Effector memory CD8-positive, alpha-beta T cell (primary cell): ENCODE measurements around the gene UPK1A.
"Not testable (repeated sequence)": the region's sequence is repeated elsewhere in the genome, so short reads cannot be mapped to it uniquely, and the experiment has no call there.

ENCODE experiments used
- ATAC-seq: fragments of 150-1000 bp; cut with Tn5 transposase; replicated peaks from 2 replicates; pipeline ENCODE4 v1.10.0; 2021; ENCODE audit warnings: mild to moderate bottlenecking, moderate library complexity
- DNase-seq, 3 experiments: peaks; one replicate each; pipeline ENCODE4 v3.0.0; 2021
- H3K27ac Mint-ChIP-seq, 2 donors: one replicate each; pipeline ENCODE4 v1.8.0; 2022; ENCODE audit warnings: mild to moderate bottlenecking in 2 of 2, mixed read lengths in 2 of 2, moderate library complexity in 2 of 2
- H3K27me3 Mint-ChIP-seq, 2 donors: one replicate each; pipeline ENCODE4 v1.8.0; 2022; ENCODE audit warnings: mixed read lengths in 2 of 2
- H3K36me3 Mint-ChIP-seq: one replicate; pipeline ENCODE4 v1.8.0; 2022; ENCODE audit warnings: mild to moderate bottlenecking, moderate library complexity, mixed read lengths; ENCODE audit not compliant: insufficient read depth
- H3K4me1 Mint-ChIP-seq, 2 donors: one replicate each; pipeline ENCODE4 v1.8.0; 2022; ENCODE audit warnings: low read depth in 2 of 2, mixed read lengths in 2 of 2
- H3K4me3 Mint-ChIP-seq, 2 donors: one replicate each; pipeline ENCODE4 v1.8.0; 2022; ENCODE audit warnings: mild to moderate bottlenecking in 2 of 2, mixed read lengths in 2 of 2, moderate library complexity in 2 of 2
- H3K9me3 Mint-ChIP-seq, 2 donors: one replicate each; pipeline ENCODE4 v1.8.0; 2022; ENCODE audit warnings: mixed read lengths in 2 of 2

Gene UPK1A

GRCh38 chr19:35720163-35720524, 53.8 kb downstream of the UPK1A start:
- peaks cover 26 to 32% of the 10 kb centered on the region in 2 donors for H3K4me1 Mint-ChIP-seq
- no peak for DNase-seq
- no peak for ATAC-seq
- H3K27ac Mint-ChIP-seq, result no peak overlapping the region
- H3K36me3 Mint-ChIP-seq, result peaks cover 56% of the 10 kb centered on the region
- no peaks in the 10 kb centered on the region for H3K27me3 Mint-ChIP-seq
- no peak overlapping the region for H3K4me3 Mint-ChIP-seq
- H3K9me3 Mint-ChIP-seq, result no peaks in the 10 kb centered on the region

DNA sequence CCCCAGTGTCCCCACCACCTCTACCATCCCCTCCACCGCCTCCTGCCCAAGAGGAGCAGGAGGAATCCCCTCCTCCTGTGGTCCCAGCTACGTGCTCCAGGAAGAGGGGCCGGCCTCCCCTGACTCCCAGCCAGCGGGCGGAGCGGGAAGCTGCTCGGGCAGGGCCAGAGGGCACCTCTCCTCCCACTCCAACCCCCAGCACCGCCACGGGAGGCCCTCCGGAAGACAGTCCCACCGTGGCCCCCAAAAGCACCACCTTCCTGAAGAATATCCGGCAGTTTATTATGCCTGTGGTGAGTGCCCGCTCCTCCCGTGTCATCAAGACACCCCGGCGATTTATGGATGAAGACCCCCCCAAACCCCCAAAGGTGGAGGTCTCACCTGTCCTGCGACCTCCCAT, 54.3 kb downstream of the UPK1A start:
- H3K4me1 Mint-ChIP-seq, result peaks cover 25 to 31% of the 10 kb centered on the region in 2 donors
- no peak overlapping the region for H3K27ac Mint-ChIP-seq
- H3K4me3 Mint-ChIP-seq, result no peak overlapping the region
- no peaks in the 10 kb centered on the region for H3K27me3 Mint-ChIP-seq
- DNase-seq (no peak), ATAC-seq (no peak)
- H3K36me3 Mint-ChIP-seq, result peaks cover 61% of the 10 kb centered on the region
- H3K9me3 Mint-ChIP-seq, result no peaks in the 10 kb centered on the region

DNA sequence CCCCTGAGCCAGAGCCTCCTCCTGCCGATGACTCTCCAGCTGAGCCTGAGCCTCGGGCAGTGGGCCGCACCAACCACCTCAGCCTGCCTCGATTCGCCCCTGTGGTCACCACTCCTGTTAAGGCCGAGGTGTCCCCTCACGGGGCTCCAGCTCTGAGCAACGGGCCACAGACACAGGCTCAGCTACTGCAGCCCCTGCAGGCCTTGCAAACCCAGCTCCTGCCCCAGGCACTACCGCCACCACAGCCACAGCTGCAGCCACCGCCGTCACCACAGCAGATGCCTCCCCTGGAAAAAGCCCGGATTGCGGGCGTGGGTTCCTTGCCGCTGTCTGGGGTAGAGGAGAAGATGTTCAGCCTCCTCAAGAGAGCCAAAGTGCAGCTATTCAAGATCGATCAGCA, 55.1 kb downstream of the UPK1A start:
- no peaks in the 10 kb centered on the region for H3K27me3 Mint-ChIP-seq
- peak overlapping the region; percentile 41 to 46 for H3K4me3 Mint-ChIP-seq
- H3K36me3 Mint-ChIP-seq, result peaks cover 66% of the 10 kb centered on the region
- H3K9me3 Mint-ChIP-seq, result no peaks in the 10 kb centered on the region
- H3K27ac Mint-ChIP-seq, result no peak overlapping the region
- ATAC-seq, result no peak
- H3K4me1 Mint-ChIP-seq, result peaks cover 18 to 23% of the 10 kb centered on the region in 2 donors
- DNase-seq, result no peak

GRCh38 chr19:35722461-35722860, 56.1 kb downstream of the UPK1A start:
- DNase-seq (no peak), ATAC-seq (no peak)
- Mint-ChIP-seq H3K36me3 (peaks cover 69% of the 10 kb centered on the region), H3K27ac (no peak overlapping the region), H3K9me3 (no peaks in the 10 kb centered on the region), H3K27me3 (no peaks in the 10 kb centered on the region), H3K4me1 (peaks cover 12 to 19% of the 10 kb centered on the region in 2 donors), H3K4me3 (no peak overlapping the region)

- Mint-ChIP-seq H3K4me3 (no peak overlapping the region), H3K27ac (no peak overlapping the region), H3K4me1 (peaks cover 12 to 19% of the 10 kb centered on the region in 2 donors), H3K9me3 (no peaks in the 10 kb centered on the region), H3K36me3 (peaks cover 72% of the 10 kb centered on the region), H3K27me3 (no peaks in the 10 kb centered on the region)
- DNase-seq, result no peak
- ATAC-seq, result no peak
Measured at GRCh38 chr19:35722897-35723296, 56.6 kb downstream of the UPK1A start.

- no peak overlapping the region for H3K4me3 Mint-ChIP-seq
- H3K27me3 Mint-ChIP-seq, result no peaks in the 10 kb centered on the region
- peaks cover 73% of the 10 kb centered on the region for H3K36me3 Mint-ChIP-seq
- H3K4me1 Mint-ChIP-seq, result peaks cover 11 to 16% of the 10 kb centered on the region in 2 donors
- ATAC-seq, result no peak
- no peaks in the 10 kb centered on the region for H3K9me3 Mint-ChIP-seq
- DNase-seq, result no peak
- peak overlapping the region in 1 of 2 donors; percentile 68 for H3K27ac Mint-ChIP-seq
Measured at GRCh38 chr19:35723671-35724070, 57.4 kb downstream of the UPK1A start.

- not testable (repeated sequence) for ATAC-seq, DNase-seq, H3K4me3 Mint-ChIP-seq, H3K27me3 Mint-ChIP-seq, H3K9me3 Mint-ChIP-seq
- peaks cover 9 to 14% of the 10 kb centered on the region in 2 donors for H3K4me1 Mint-ChIP-seq
- peaks cover 76% of the 10 kb centered on the region for H3K36me3 Mint-ChIP-seq
- peak overlapping the region in 1 of 2 donors; percentile 68 for H3K27ac Mint-ChIP-seq
Measured at GRCh38 chr19:35724132-35724531, 57.8 kb downstream of the UPK1A start.

- peaks cover 80% of the 10 kb centered on the region for H3K36me3 Mint-ChIP-seq
- peaks cover 5 to 10% of the 10 kb centered on the region in 2 donors for H3K4me1 Mint-ChIP-seq
- H3K27me3 Mint-ChIP-seq, result no peaks in the 10 kb centered on the region
- no peak overlapping the region for H3K4me3 Mint-ChIP-seq
- ATAC-seq (no peak), DNase-seq (no peak)
- H3K9me3 Mint-ChIP-seq, result no peaks in the 10 kb centered on the region
- H3K27ac Mint-ChIP-seq, result peak overlapping the region in 1 of 2 donors; percentile 68
Measured at GRCh38 chr19:35724560-35724959, 58.2 kb downstream of the UPK1A start.

DNA sequence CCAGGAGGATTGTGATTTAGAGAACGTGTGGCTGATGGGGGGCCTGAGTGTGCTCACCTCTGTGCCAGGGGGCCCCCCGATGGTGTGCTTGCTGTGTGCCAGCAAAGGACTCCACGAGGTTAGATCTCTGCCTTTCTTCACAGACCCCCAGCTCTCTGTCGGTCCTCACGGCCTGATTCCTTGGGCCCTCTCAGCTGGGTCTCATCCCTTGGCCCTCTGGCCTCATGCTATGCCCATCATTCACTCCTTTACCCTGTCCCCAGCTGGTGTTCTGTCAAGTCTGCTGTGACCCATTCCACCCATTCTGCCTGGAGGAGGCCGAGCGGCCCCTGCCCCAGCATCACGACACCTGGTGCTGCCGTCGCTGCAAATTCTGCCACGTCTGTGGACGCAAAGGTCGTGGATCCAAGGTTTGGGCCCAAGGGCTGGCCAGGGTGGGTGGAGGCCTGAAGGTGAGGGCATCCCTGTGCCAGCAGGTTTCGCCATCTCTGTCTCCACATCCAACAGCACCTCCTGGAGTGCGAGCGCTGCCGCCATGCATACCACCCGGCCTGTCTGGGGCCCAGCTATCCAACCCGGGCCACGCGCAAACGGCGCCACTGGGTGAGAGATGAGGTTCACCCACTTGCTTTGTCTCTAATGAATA, 59.0 kb downstream of the UPK1A start:
- H3K9me3 Mint-ChIP-seq, result no peaks in the 10 kb centered on the region
- H3K4me1 Mint-ChIP-seq, result peaks cover 2 to 14% of the 10 kb centered on the region in 2 donors
- H3K36me3 Mint-ChIP-seq, result peaks cover 84% of the 10 kb centered on the region
- DNase-seq (no peak), ATAC-seq (no peak)
- no peak overlapping the region for H3K27ac Mint-ChIP-seq
- H3K27me3 Mint-ChIP-seq, result no peaks in the 10 kb centered on the region
- no peak overlapping the region for H3K4me3 Mint-ChIP-seq

GRCh38 chr19:35727053-35727955, 61.0 kb downstream of the UPK1A start:
- Mint-ChIP-seq H3K36me3 (peaks cover 82% of the 10 kb centered on the region), H3K4me3 (no peak overlapping the region), H3K9me3 (no peaks in the 10 kb centered on the region), H3K4me1 (peaks cover 5 to 10% of the 10 kb centered on the region in 2 donors), H3K27ac (peak overlapping the region in 1 of 2 donors; percentile 80), H3K27me3 (no peaks in the 10 kb centered on the region)
- ATAC-seq, result no peak
- DNase-seq, result no peak
